Left lung (tissue), 10 donors: ENCODE results near the gene MORC2. TPM values are rescaled to one million over a fixed set of nuclear protein-coding genes. Genes with fewer than 3 reads are reported as not detected.

Experiments used
- ATAC-seq: fragments of 200-7000 bp; cut with Tn5 transposase; one replicate; pipeline ENCODE4 v1.9.1; 2020; ENCODE audit warnings: moderate library complexity
- DNase-seq, 4 donors: peaks; one replicate each; pipeline ENCODE4 v3.0.0-alpha.2; 2013 to 2020
- H3K27ac ChIP-seq, 2 donors: fragments of 200-600 bp; sonication (generic) in 1 of 2; one replicate each; pipeline versions ENCODE4 v1.5.0 to v1.8.0; 2020 to 2021
- H3K27me3 ChIP-seq, 2 donors: fragments of 200-600 bp; sonication (generic) in 1 of 2; one replicate each; pipeline versions ENCODE4 v1.5.0 to v1.8.0; 2020 to 2021
- H3K36me3 ChIP-seq, 2 donors: fragments of 200-600 bp; sonication (generic) in 1 of 2; one replicate each; pipeline versions ENCODE4 v1.5.0 to v1.8.0; 2020 to 2021
- H3K4me1 ChIP-seq, 2 donors: fragments of 200-600 bp; one replicate each; pipeline ENCODE4 v1.8.0; 2021
- H3K4me3 ChIP-seq, 2 donors: fragments of 200-600 bp; sonication (generic) in 1 of 2; one replicate each; pipeline versions ENCODE4 v1.5.0 to v1.8.0; 2020 to 2021; ENCODE audit warnings: mild to moderate bottlenecking in 1 of 2
- H3K9me3 ChIP-seq, 2 donors: fragments of 200-600 bp; sonication (generic) in 1 of 2; one replicate each; pipeline versions ENCODE4 v1.5.0 to v1.8.0; 2020 to 2021
- intact Hi-C, 2 donors: fragments of 100-400 bp; cut with DNase I; formaldehyde crosslinking; loops; one replicate each; pipeline versions ENCODE4 v1.11.2 to v1.14.2; 2022
- polyA plus RNA-seq, 6 donors: library from polyadenylated mRNA; unstranded; fragments of 120-200 nt; gene quantifications; one replicate each; pipeline ENCODE4 v1.2.1, GENCODE V29; 2013; ENCODE audit not compliant: insufficient read length in 6 of 6
- total RNA-seq, 2 donors: library from RNA; stranded (reverse); fragmentation: NEBNext Ultra II Directional; extraction: Animal tissue kit (Norgen Biotek cat#: 25700); gene quantifications; one replicate each; pipeline ENCODE4 v1.2.1, GENCODE V29; 2021
- TF ChIP-seq, protein P1 (sequence below), 2 donors: fragments of 200-600 bp; sonication (generic) in 1 of 2; IDR thresholded peaks; one replicate each; pipeline versions ENCODE4 v1.5.0 to v1.8.0; 2021; ENCODE audit warnings: antibody characterized with exemption in 2 of 2
- donor health status: DM: no; HTN: yes; CAD: no.
- donor health status: DM: no; HTN: no; CAD: no.

Gene MORC2
- total and polyA plus RNA-seq, 8 donors, result 24.7 to 37.2 (median 34.4) TPM

DNA sequence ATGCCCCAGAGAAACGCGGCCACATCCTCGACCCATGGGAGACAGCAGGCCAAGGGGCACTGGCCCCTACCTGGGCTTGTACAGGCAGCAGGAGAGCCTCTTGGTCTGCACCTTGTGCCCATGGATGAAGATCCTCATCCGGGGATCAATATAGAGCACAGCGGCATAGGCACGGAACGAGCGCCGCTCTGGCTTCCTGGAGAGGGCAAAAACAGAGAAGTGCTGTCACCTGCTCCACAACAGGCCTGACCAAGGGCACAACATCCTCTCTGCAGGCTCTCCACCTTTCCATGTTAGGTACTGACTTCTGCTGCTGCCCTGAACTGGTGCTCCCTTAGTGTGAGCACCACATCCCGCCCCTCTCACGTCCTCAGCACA, 27.2 kb downstream of the MORC2 start:
- H3K4me3 ChIP-seq, result no peak overlapping the region
- ATAC-seq, result no peak
- H3K9me3 ChIP-seq, result no peaks in the 10 kb centered on the region
- H3K27ac ChIP-seq, result no peak overlapping the region
- H3K36me3 ChIP-seq, result peaks cover 0 to 100% of the 10 kb centered on the region in 2 donors
- no peaks in the 10 kb centered on the region for H3K4me1 ChIP-seq
- TF ChIP-seq, protein P1, sequence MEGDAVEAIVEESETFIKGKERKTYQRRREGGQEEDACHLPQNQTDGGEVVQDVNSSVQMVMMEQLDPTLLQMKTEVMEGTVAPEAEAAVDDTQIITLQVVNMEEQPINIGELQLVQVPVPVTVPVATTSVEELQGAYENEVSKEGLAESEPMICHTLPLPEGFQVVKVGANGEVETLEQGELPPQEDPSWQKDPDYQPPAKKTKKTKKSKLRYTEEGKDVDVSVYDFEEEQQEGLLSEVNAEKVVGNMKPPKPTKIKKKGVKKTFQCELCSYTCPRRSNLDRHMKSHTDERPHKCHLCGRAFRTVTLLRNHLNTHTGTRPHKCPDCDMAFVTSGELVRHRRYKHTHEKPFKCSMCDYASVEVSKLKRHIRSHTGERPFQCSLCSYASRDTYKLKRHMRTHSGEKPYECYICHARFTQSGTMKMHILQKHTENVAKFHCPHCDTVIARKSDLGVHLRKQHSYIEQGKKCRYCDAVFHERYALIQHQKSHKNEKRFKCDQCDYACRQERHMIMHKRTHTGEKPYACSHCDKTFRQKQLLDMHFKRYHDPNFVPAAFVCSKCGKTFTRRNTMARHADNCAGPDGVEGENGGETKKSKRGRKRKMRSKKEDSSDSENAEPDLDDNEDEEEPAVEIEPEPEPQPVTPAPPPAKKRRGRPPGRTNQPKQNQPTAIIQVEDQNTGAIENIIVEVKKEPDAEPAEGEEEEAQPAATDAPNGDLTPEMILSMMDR (IDR thresholded peaks at IDR 0.05), result no peak
- no peaks in the 10 kb centered on the region for H3K27me3 ChIP-seq
- intact Hi-C loops, result loop anchor here in 1 of 2 donors (10.0 kb wide), 1 partner anchor 143 kb away; the partner anchor contains the start of gene SMTN
- DNase-seq, result no peak

- Histone ChIP-seq H3K27me3 (no peaks in the 10 kb centered on the region), H3K9me3 (no peaks in the 10 kb centered on the region), H3K4me1 (no peaks in the 10 kb centered on the region), H3K27ac (no peak overlapping the region), H3K36me3 (peaks cover 0 to 100% of the 10 kb centered on the region in 2 donors), H3K4me3 (no peak overlapping the region)
- ATAC-seq (no peak), DNase-seq (no peak)
- intact Hi-C loops, result loop anchor here in 1 of 2 donors (10.0 kb wide), 1 partner anchor 144 kb away; the partner anchor contains the start of gene SMTN
- TF ChIP-seq, protein P1 (IDR thresholded peaks at IDR 0.05), result no peak
These were observed 27.8 kb downstream of the MORC2 start for GRCh38 chr22:30940685-30941362.

GRCh38 chr22:30934053-30934452, 34.5 kb downstream of the MORC2 start:
- H3K27ac ChIP-seq, result no peak overlapping the region
- ATAC-seq (no peak), DNase-seq (no peak)
- H3K36me3 ChIP-seq, result peaks cover 0 to 100% of the 10 kb centered on the region in 2 donors
- H3K4me1 ChIP-seq, result no peaks in the 10 kb centered on the region
- intact Hi-C loops, result no loop called here
- H3K27me3 ChIP-seq, result no peaks in the 10 kb centered on the region
- no peaks in the 10 kb centered on the region for H3K9me3 ChIP-seq
- H3K4me3 ChIP-seq, result no peak overlapping the region
- TF ChIP-seq, protein P1 (IDR thresholded peaks at IDR 0.05), result no peak

- Histone ChIP-seq H3K36me3 (peaks cover 0 to 98% of the 10 kb centered on the region in 2 donors), H3K9me3 (no peaks in the 10 kb centered on the region), H3K27ac (no peak overlapping the region), H3K4me3 (no peak overlapping the region), H3K4me1 (no peaks in the 10 kb centered on the region), H3K27me3 (no peaks in the 10 kb centered on the region)
- TF ChIP-seq, protein P1 (IDR thresholded peaks at IDR 0.05), result no peak
- ATAC-seq, result no peak
- intact Hi-C loops, result no loop called here
- DNase-seq, result no peak
These were observed 35.1 kb downstream of the MORC2 start for GRCh38 chr22:30933457-30933856.

GRCh38 chr22:30932661-30933060, 35.9 kb downstream of the MORC2 start:
- H3K36me3 ChIP-seq, result peaks cover 0 to 98% of the 10 kb centered on the region in 2 donors
- no peak overlapping the region for H3K27ac ChIP-seq
- intact Hi-C loops, result no loop called here
- no peak overlapping the region for H3K4me3 ChIP-seq
- no peak for DNase-seq
- no peak for ATAC-seq
- no peaks in the 10 kb centered on the region for H3K4me1 ChIP-seq
- TF ChIP-seq, protein P1 (IDR thresholded peaks at IDR 0.05), result no peak
- H3K9me3 ChIP-seq, result no peaks in the 10 kb centered on the region
- no peaks in the 10 kb centered on the region for H3K27me3 ChIP-seq
